Uterus (tissue), 2 donors: ENCODE data around the gene SNAP29.

Experiments
- CTCF ChIP-seq, 4 experiments: fragments of 200-600 bp in 2 of 4; fragments of 450-650 bp in 2 of 4; sonication (generic) in 2 of 4; IDR thresholded peaks; one replicate each; pipeline ENCODE4 v1.5.1; 2016 to 2019; ENCODE audit warnings: antibody characterized with exemption in 4 of 4, mild to moderate bottlenecking in 2 of 4, moderate library complexity in 1 of 4
- POLR2A ChIP-seq, 2 donors: fragments of 450-650 bp; IDR thresholded peaks; one replicate each; pipeline ENCODE4 v1.6.1; 2016; ENCODE audit warnings: antibody characterized with exemption in 2 of 2, mild to moderate bottlenecking in 1 of 2, moderate library complexity in 1 of 2

GRCh38 chr22:20906387-20906767, 47.6 kb downstream of the SNAP29 start:
- no peak for TF ChIP-seq CTCF (IDR thresholded peaks at IDR 0.05)
- TF ChIP-seq POLR2A (IDR thresholded peaks at IDR 0.05): no peak
